KMS-11 (cell line): ENCODE data around the gene PLEKHG5.
"Not testable (repeated sequence)": the region's sequence is repeated elsewhere in the genome, so short reads cannot be mapped to it uniquely, and the experiment has no call there.

Source experiments
- H2AFZ ChIP-seq: fragments of 200-600 bp; sonication (generic); 2 replicates; pipeline ENCODE4 v1.6.1; 2016; ENCODE audit warnings: antibody characterized with exemption, mixed run types, low read depth
- H3K27ac ChIP-seq: fragments of 200-600 bp; sonication (generic); 2 replicates; pipeline ENCODE4 v1.6.1; 2016; ENCODE audit warnings: mild to moderate bottlenecking, mixed run types
- H3K27me3 ChIP-seq: fragments of 200-600 bp; sonication (generic); 2 replicates; pipeline ENCODE4 v1.6.1; 2017; ENCODE audit warnings: mild to moderate bottlenecking, low read depth, mixed run types, moderate library complexity; ENCODE audit not compliant: insufficient read depth
- H3K36me3 ChIP-seq: fragments of 200-600 bp; sonication (generic); 2 replicates; pipeline ENCODE4 v1.6.1; 2017; ENCODE audit warnings: mild to moderate bottlenecking, mixed run types; ENCODE audit not compliant: insufficient read depth
- H3K4me1 ChIP-seq: fragments of 200-600 bp; sonication (generic); 2 replicates; pipeline ENCODE4 v1.6.1; 2016; ENCODE audit warnings: mild to moderate bottlenecking, low read depth, mixed run types; ENCODE audit not compliant: poor library complexity, severe bottlenecking
- H3K4me2 ChIP-seq: fragments of 200-600 bp; sonication (generic); 2 replicates; pipeline ENCODE4 v1.7.0; 2016; ENCODE audit warnings: mild to moderate bottlenecking, mixed run types
- H3K4me3 ChIP-seq: fragments of 200-600 bp; sonication (generic); IDR thresholded peaks from 2 replicates; pipeline ENCODE4 v1.6.1; 2017; ENCODE audit warnings: low read depth, low read length, mixed read lengths; ENCODE audit not compliant: insufficient read depth
- H3K79me2 ChIP-seq: fragments of 200-600 bp; sonication (generic); 2 replicates; pipeline ENCODE4 v1.6.1; 2016; ENCODE audit warnings: low read depth, mixed run types; ENCODE audit not compliant: insufficient read depth
- H3K9ac ChIP-seq: fragments of 200-600 bp; sonication (generic); 2 replicates; pipeline ENCODE4 v1.6.1; 2016; ENCODE audit warnings: mild to moderate bottlenecking, mixed run types
- H4K20me1 ChIP-seq: fragments of 200-600 bp; sonication (generic); 2 replicates; pipeline ENCODE4 v1.6.1; 2016; ENCODE audit warnings: mild to moderate bottlenecking, mixed run types; ENCODE audit not compliant: insufficient read depth
- CTCF ChIP-seq: fragments of 200-600 bp; sonication (generic); conservative IDR thresholded peaks from 2 replicates; pipeline ENCODE4 v1.6.1; 2017; ENCODE audit warnings: low read depth, mild to moderate bottlenecking, antibody characterized with exemption, low read length, moderate library complexity, mixed read lengths

The PLEKHG5 gene

GRCh38 chr1:6459850-6460265 is 31.6 kb downstream of the PLEKHG5 start:
- no peak overlapping the region for H2AFZ ChIP-seq
- no peak overlapping the region; the same call in 1 of the 2 replicates for H3K4me2 ChIP-seq
- peaks cover 6% of the 10 kb centered on the region for H3K4me1 ChIP-seq
- H4K20me1 ChIP-seq = no peaks in the 10 kb centered on the region
- no peak for TF ChIP-seq CTCF
- no peak overlapping the region for H3K27ac ChIP-seq
- H3K4me3 ChIP-seq = no peak overlapping the region
- H3K9ac ChIP-seq = no peak overlapping the region
- no peaks in the 10 kb centered on the region for H3K36me3 ChIP-seq
- H3K27me3 ChIP-seq = peaks cover 47% of the 10 kb centered on the region
- H3K79me2 ChIP-seq = no peaks in the 10 kb centered on the region

GRCh38 chr1:6456800-6457466 is 34.5 kb downstream of the PLEKHG5 start:
- H3K4me3 ChIP-seq = no peak overlapping the region

GRCh38 chr1:6455752-6456520 is 35.5 kb downstream of the PLEKHG5 start:
- not testable (repeated sequence) for H3K4me2 ChIP-seq, H3K27ac ChIP-seq, H3K9ac ChIP-seq, H3K4me1 ChIP-seq, H2AFZ ChIP-seq, H3K36me3 ChIP-seq, H3K79me2 ChIP-seq, H4K20me1 ChIP-seq, H3K4me3 ChIP-seq
- peaks cover 72% of the 10 kb centered on the region for H3K27me3 ChIP-seq

More at GRCh38 chr1:6456800-6457466, 34.5 kb downstream of the PLEKHG5 start:
- no peak overlapping the region for H3K27ac ChIP-seq
- H4K20me1 ChIP-seq = no peaks in the 10 kb centered on the region
- H3K4me1 ChIP-seq = peaks cover 6% of the 10 kb centered on the region
- no peak overlapping the region for H2AFZ ChIP-seq
- peaks cover 64% of the 10 kb centered on the region for H3K27me3 ChIP-seq
- no peak overlapping the region for H3K9ac ChIP-seq
- H3K36me3 ChIP-seq = no peaks in the 10 kb centered on the region
- TF ChIP-seq CTCF = no peak
- no peaks in the 10 kb centered on the region for H3K79me2 ChIP-seq
- no peak overlapping the region for H3K4me2 ChIP-seq

GRCh38 chr1:6454856-6455751 is 36.4 kb downstream of the PLEKHG5 start:
- Histone ChIP-seq H3K4me1 (no peaks in the 10 kb centered on the region), H2AFZ (no peak overlapping the region), H3K4me3 (no peak overlapping the region), H3K27ac (no peak overlapping the region), H3K27me3 (peaks cover 74% of the 10 kb centered on the region), H3K9ac (no peak overlapping the region), H3K36me3 (no peaks in the 10 kb centered on the region), H3K79me2 (no peaks in the 10 kb centered on the region), H4K20me1 (no peaks in the 10 kb centered on the region), H3K4me2 (no peak overlapping the region)
- no peak for TF ChIP-seq CTCF

GRCh38 chr1:6453895-6454855 is 37.3 kb downstream of the PLEKHG5 start:
- H3K4me3 ChIP-seq, H3K36me3 ChIP-seq, H2AFZ ChIP-seq, H4K20me1 ChIP-seq, H3K4me2 ChIP-seq, H3K79me2 ChIP-seq, H3K9ac ChIP-seq, H3K4me1 ChIP-seq, H3K27ac ChIP-seq: not testable (repeated sequence)
- peaks cover 77% of the 10 kb centered on the region for H3K27me3 ChIP-seq
